Thoracic aorta (tissue), 2 donors: ENCODE results near the gene RGS19. TPM values are rescaled to one million over a fixed set of nuclear protein-coding genes. Genes with fewer than 3 reads are reported as not detected.
"Not testable (repeated sequence)": the region's sequence is repeated elsewhere in the genome, so short reads cannot be mapped to it uniquely, and the experiment has no call there.

Experiments
- ATAC-seq: fragments of 150-250 bp; one replicate; pipeline ENCODE4 v1.8.0; 2017; ENCODE audit warnings: low read depth; ENCODE audit not compliant: insufficient number of reproducible peaks, low FRiP score
- DNase-seq: peaks from one replicate; pipeline ENCODE4 v3.0.0-alpha.2; 2020; ENCODE audit warnings: low spot score
- H3K27ac ChIP-seq, 2 donors: fragments of 200-600 bp; sonication (generic); 1 replicate in 1 of 2; 2 replicates in 1 of 2; pipeline ENCODE4 v1.5.1; 2016; ENCODE audit warnings: mild to moderate bottlenecking in 2 of 2, moderate library complexity in 2 of 2
- H3K27me3 ChIP-seq: fragments of 200-600 bp; sonication (generic); replicated peaks from 2 replicates; pipeline ENCODE4 v1.6.0; 2016; ENCODE audit warnings: mild to moderate bottlenecking; ENCODE audit not compliant: insufficient read depth
- H3K36me3 ChIP-seq: fragments of 200-600 bp; sonication (generic); one replicate; pipeline ENCODE4 v1.5.1; 2016
- H3K4me1 ChIP-seq, 2 donors: fragments of 200-600 bp; sonication (generic); 1 replicate in 1 of 2; 2 replicates in 1 of 2; pipeline versions ENCODE4 v1.5.1 to v1.6.0; 2016; ENCODE audit warnings: low read depth in 2 of 2, mild to moderate bottlenecking in 1 of 2; ENCODE audit not compliant: control insufficient read depth in 1 of 2
- H3K4me3 ChIP-seq: fragments of 200-600 bp; sonication (generic); 2 replicates; pipeline ENCODE4 v1.5.1; 2016; ENCODE audit warnings: mild to moderate bottlenecking
- H3K9me3 ChIP-seq: fragments of 200-600 bp; sonication (generic); 2 replicates; pipeline ENCODE4 v1.5.1; 2016
- CTCF ChIP-seq: fragments of 200-600 bp; sonication (generic); IDR thresholded peaks from one replicate; pipeline ENCODE4 v1.5.1; 2019; ENCODE audit warnings: antibody characterized with exemption
- total RNA-seq, 2 donors: library from RNA; depleted of rRNA; stranded (reverse); fragments of >200 nt; gene quantifications; one replicate each; pipeline versions ENCODE4 v1.1.0 to v1.2.3, GENCODE V29; 2016

Gene RGS19
- total RNA-seq: 10 to 100 TPM; 20.6 to 41.2 TPM

- ATAC-seq (peak; percentile 14), DNase-seq (no peak)
- no peaks in the 10 kb centered on the region for H3K9me3 ChIP-seq
- H3K4me1 ChIP-seq: peaks cover 20 to 38% of the 10 kb centered on the region in 2 donors
- no peaks in the 10 kb centered on the region for H3K36me3 ChIP-seq
- peak within 1 kb of the TSS; percentile 2 to 33 for H3K27ac ChIP-seq
- H3K4me3 ChIP-seq: peak within 1 kb of the TSS; percentile 83
- TF ChIP-seq CTCF: no peak
- no peaks in the 10 kb centered on the region for H3K27me3 ChIP-seq
These were observed at the start of gene RGS19 for GRCh38 chr20:64079273-64080012. TSS of gene RGS19 (minus strand) at chr20:64079518. CDS start at chr20:64076886, 2,632 bp downstream.

- H3K36me3 ChIP-seq, H3K4me1 ChIP-seq, H3K27me3 ChIP-seq, ATAC-seq, H3K27ac ChIP-seq, H3K9me3 ChIP-seq, DNase-seq, H3K4me3 ChIP-seq: not testable (repeated sequence)
These were observed 44.2 kb upstream of the RGS19 start for GRCh38 chr20:64123517-64123916.

- ATAC-seq, H3K4me3 ChIP-seq, H3K36me3 ChIP-seq, H3K9me3 ChIP-seq, H3K4me1 ChIP-seq, H3K27me3 ChIP-seq, DNase-seq, H3K27ac ChIP-seq: not testable (repeated sequence)
These were observed 43.6 kb upstream of the RGS19 start for GRCh38 chr20:64122927-64123326.

GRCh38 chr20:64121586-64121985 lies 42.3 kb upstream of the RGS19 start:
- Histone ChIP-seq H3K4me3 (no peak overlapping the region), H3K27me3 (peaks cover 5% of the 10 kb centered on the region), H3K9me3 (no peaks in the 10 kb centered on the region), H3K36me3 (no peaks in the 10 kb centered on the region), H3K27ac (no peak overlapping the region), H3K4me1 (no peaks in the 10 kb centered on the region)
- TF ChIP-seq CTCF: no peak
- no peak for DNase-seq
- no peak for ATAC-seq

GRCh38 chr20:64119681-64120341 lies 40.5 kb upstream of the RGS19 start:
- H3K27me3 ChIP-seq: peaks cover 5% of the 10 kb centered on the region
- no peak for DNase-seq
- TF ChIP-seq CTCF: no peak
- no peaks in the 10 kb centered on the region for H3K36me3 ChIP-seq
- no peaks in the 10 kb centered on the region for H3K9me3 ChIP-seq
- no peak for ATAC-seq
- H3K27ac ChIP-seq: no peak overlapping the region
- peak overlapping the region; percentile 47 for H3K4me3 ChIP-seq
- no peaks in the 10 kb centered on the region for H3K4me1 ChIP-seq

GRCh38 chr20:64119301-64119680 lies 40.0 kb upstream of the RGS19 start:
- H3K9me3 ChIP-seq: no peaks in the 10 kb centered on the region
- no peaks in the 10 kb centered on the region for H3K36me3 ChIP-seq
- TF ChIP-seq CTCF: no peak
- no peak overlapping the region for H3K27ac ChIP-seq
- no peak for DNase-seq
- H3K4me1 ChIP-seq: no peaks in the 10 kb centered on the region
- H3K27me3 ChIP-seq: peaks cover 5% of the 10 kb centered on the region
- ATAC-seq: no peak
- H3K4me3 ChIP-seq: no peak overlapping the region

- H3K27ac ChIP-seq, DNase-seq, H3K9me3 ChIP-seq, ATAC-seq, H3K27me3 ChIP-seq, H3K4me1 ChIP-seq, H3K4me3 ChIP-seq, H3K36me3 ChIP-seq: not testable (repeated sequence)
These were observed 38.1 kb upstream of the RGS19 start for GRCh38 chr20:64117432-64117777.
